Transverse colon (tissue), 4 donors: ENCODE measurements around the gene LGI4. TPM values are rescaled to one million over a fixed set of nuclear protein-coding genes. Genes with fewer than 3 reads are reported as not detected.

Experiments used
- DNase-seq: peaks from one replicate; pipeline ENCODE4 v3.0.0-alpha.2; 2019
- H3K27ac ChIP-seq, 4 donors: fragments of 200-600 bp; sonication (generic); 2 replicates each; pipeline ENCODE4 v1.5.1; 2016 to 2018; ENCODE audit warnings: inconsistent platforms in 4 of 4
- H3K27me3 ChIP-seq: fragments of 200-600 bp; sonication (generic); 2 replicates; pipeline ENCODE4 v1.5.1; 2017; ENCODE audit warnings: inconsistent platforms
- H3K36me3 ChIP-seq, 4 donors: fragments of 200-600 bp; sonication (generic); 2 replicates each; pipeline ENCODE4 v1.5.1; 2017 to 2019; ENCODE audit warnings: inconsistent platforms in 4 of 4
- H3K4me1 ChIP-seq, 4 donors: fragments of 200-600 bp; sonication (generic); 2 replicates each; pipeline ENCODE4 v1.5.1; 2017 to 2020; ENCODE audit warnings: inconsistent platforms in 4 of 4
- H3K4me3 ChIP-seq, 4 donors: fragments of 200-600 bp; sonication (generic); 1 replicate in 1 of 4; 2 replicates in 3 of 4; pipeline versions ENCODE4 v1.5.1 to v1.6.1; 2017 to 2019; ENCODE audit warnings: inconsistent platforms in 4 of 4
- H3K9me3 ChIP-seq, 2 donors: fragments of 200-600 bp; sonication (generic); 2 replicates each; pipeline ENCODE4 v1.5.1; 2017 to 2019; ENCODE audit warnings: inconsistent platforms in 2 of 2
- CTCF ChIP-seq, 5 experiments: fragments of 200-600 bp in 3 of 5; fragments of 450-650 bp in 2 of 5; sonication (generic) in 3 of 5; IDR thresholded peaks; 1 replicate in 2 of 5; 2 replicates in 3 of 5; pipeline ENCODE4 v1.5.1; 2016 to 2017; ENCODE audit warnings: antibody characterized with exemption in 5 of 5, inconsistent platforms in 3 of 5, mild to moderate bottlenecking in 2 of 5, moderate library complexity in 1 of 5
- EP300 ChIP-seq: sonication (generic); formaldehyde crosslinking; IDR thresholded peaks from one replicate; pipeline ENCODE4 v1.6.1; 2017; ENCODE audit warnings: antibody characterized with exemption, low read depth
- POLR2A ChIP-seq: fragments of 450-650 bp; IDR thresholded peaks from one replicate; pipeline ENCODE4 v1.6.1; 2016; ENCODE audit warnings: antibody characterized with exemption, mild to moderate bottlenecking, moderate library complexity
- POLR2AphosphoS5 ChIP-seq, 3 donors: sonication (generic); formaldehyde crosslinking; IDR thresholded peaks; one replicate each; pipeline ENCODE4 v1.6.1; 2016; ENCODE audit warnings: antibody characterized with exemption in 3 of 3
- WGBS, 2 donors: methylation state at CpG; one replicate each; pipeline ENCODE4 v1.1.5; 2018; ENCODE audit warnings: low coverage in 1 of 2; 5-methylcytosine and 5-hydroxymethylcytosine counted together
- in situ Hi-C, 4 donors: fragments of 200-750 bp; cut with MboI; loops; one replicate each; pipeline versions ENCODE4 v1.15.0 to v1.15.1; 2017; ENCODE audit warnings: low sequenced_read_pairs in 3 of 4, low pct_ligation_motif_present in 1 of 4, low pct_unique_long_range_greater_than_20kb in 1 of 4
- intact Hi-C: fragments of 100-400 bp; cut with DNase I; formaldehyde crosslinking; loops from one replicate; pipeline ENCODE4 v1.15.1; 2023; ENCODE audit warnings: low total_unique reads
- total RNA-seq, 4 donors: library from RNA; depleted of rRNA; stranded (reverse); fragments of >200 nt; gene quantifications; one replicate each; pipeline ENCODE4 v1.1.0, GENCODE V29; 2016

LGI4 gene
- total RNA-seq, 4 donors from 2014 or later = 9.8 to 71.8 (median 25.9) TPM

GRCh38 chr19:35171730-35172129 lies 36.9 kb upstream of the LGI4 start:
- no peaks in the 10 kb centered on the region for H3K27me3 ChIP-seq
- no peak overlapping the region for H3K27ac ChIP-seq
- no peak for DNase-seq
- no peak overlapping the region for H3K4me3 ChIP-seq
- intact Hi-C loops = no loop called here
- in situ Hi-C loops = no loop called here
- H3K9me3 ChIP-seq = no peaks in the 10 kb centered on the region
- 33 to 40% methylated on average over 3 of the region's 3 CpGs for WGBS, 2 donors
- H3K4me1 ChIP-seq = no peaks in the 10 kb centered on the region
- TF ChIP-seq CTCF (IDR thresholded peaks at IDR 0.05) (no peak), POLR2AphosphoS5 (IDR thresholded peaks at IDR 0.05) (no peak), POLR2A (no peak), EP300 (no peak)
- no peaks in the 10 kb centered on the region for H3K36me3 ChIP-seq

GRCh38 chr19:35170359-35171061 lies 35.7 kb upstream of the LGI4 start:
- peaks cover 0 to 6% of the 10 kb centered on the region in 2 donors for H3K9me3 ChIP-seq
- H3K4me3 ChIP-seq = no peak overlapping the region
- H3K4me1 ChIP-seq = no peaks in the 10 kb centered on the region
- in situ Hi-C loops (no loop called here), intact Hi-C loops (no loop called here)
- WGBS, 2 donors = 65 to 82% methylated on average over 3 to 7 of the region's 7 CpGs
- no peak for DNase-seq
- no peaks in the 10 kb centered on the region for H3K27me3 ChIP-seq
- H3K27ac ChIP-seq = no peak overlapping the region
- no peak for TF ChIP-seq POLR2A
- no peak for TF ChIP-seq POLR2AphosphoS5 (IDR thresholded peaks at IDR 0.05)
- TF ChIP-seq EP300 = no peak
- no peak for TF ChIP-seq CTCF (IDR thresholded peaks at IDR 0.05)
- no peaks in the 10 kb centered on the region for H3K36me3 ChIP-seq

GRCh38 chr19:35169221-35169995 lies 34.5 kb upstream of the LGI4 start:
- DNase-seq = no peak
- peaks cover 0 to 6% of the 10 kb centered on the region in 2 donors for H3K9me3 ChIP-seq
- H3K4me3 ChIP-seq = no peak overlapping the region
- peaks cover 0 to 2% (median 0%) of the 10 kb centered on the region in 4 donors for H3K36me3 ChIP-seq
- no peak overlapping the region for H3K27ac ChIP-seq
- WGBS, 2 donors = 60 to 83% methylated on average over 1 to 18 of the region's 18 CpGs
- intact Hi-C loops = no loop called here
- no peaks in the 10 kb centered on the region for H3K4me1 ChIP-seq
- TF ChIP-seq CTCF (IDR thresholded peaks at IDR 0.05) = no peak
- no peak for TF ChIP-seq POLR2A
- no peaks in the 10 kb centered on the region for H3K27me3 ChIP-seq
- in situ Hi-C loops = no loop called here

- DNase-seq = no peak
- Histone ChIP-seq H3K9me3 (peaks cover 0 to 6% of the 10 kb centered on the region in 2 donors), H3K4me3 (no peak overlapping the region), H3K27me3 (no peaks in the 10 kb centered on the region), H3K4me1 (no peaks in the 10 kb centered on the region), H3K36me3 (peaks cover 0 to 7% (median 0%) of the 10 kb centered on the region in 4 donors), H3K27ac (no peak overlapping the region)
- intact Hi-C loops = no loop called here
- 80 to 83% methylated on average over 1 to 3 of the region's 3 CpGs for WGBS, 2 donors
- TF ChIP-seq POLR2AphosphoS5 (IDR thresholded peaks at IDR 0.05) (no peak), CTCF (IDR thresholded peaks at IDR 0.05) (no peak), POLR2A (no peak), EP300 (no peak)
- in situ Hi-C loops = no loop called here
These were observed 33.3 kb upstream of the LGI4 start for GRCh38 chr19:35168196-35168595.
